SU-DHL-6 (cell line): ENCODE measurements around the gene GRB10.

Experiments
- H2AFZ ChIP-seq: fragments of 200-600 bp; sonication (generic); 2 replicates; pipeline ENCODE4 v1.6.1; 2014; ENCODE audit warnings: low read depth, mild to moderate bottlenecking, moderate library complexity, mixed read lengths, antibody characterized with exemption, low read length; ENCODE audit not compliant: severe bottlenecking
- H3F3A ChIP-seq: fragments of 200-600 bp; shearing (Covaris generic); 2 replicates; pipeline ENCODE4 v1.6.0; 2016; ENCODE audit warnings: antibody characterized with exemption, mild to moderate bottlenecking; ENCODE audit not compliant: insufficient read depth
- H3K27ac ChIP-seq: fragments of 200-600 bp; sonication (generic); 2 replicates; pipeline ENCODE4 v1.5.1; 2016; ENCODE audit warnings: low read depth, mild to moderate bottlenecking, low read length, moderate library complexity, mixed read lengths
- H3K27me3 ChIP-seq: fragments of 200-600 bp; sonication (generic), shearing (Covaris generic); 2 replicates; pipeline ENCODE4 v1.6.0; 2014; ENCODE audit warnings: mild to moderate bottlenecking, low read length
- H3K36me3 ChIP-seq: fragments of 200-600 bp; sonication (generic); 2 replicates; pipeline ENCODE4 v1.6.1; 2014; ENCODE audit warnings: mild to moderate bottlenecking, low read length, mixed read lengths
- H3K4me2 ChIP-seq: fragments of 300-600, 200-600 bp; shearing (Covaris generic), sonication (generic); 2 replicates; pipeline ENCODE4 v1.6.0; 2014; ENCODE audit warnings: low read length, low read depth, mild to moderate bottlenecking; ENCODE audit not compliant: poor library complexity, severe bottlenecking
- H3K4me3 ChIP-seq: fragments of 200-600 bp; sonication (generic); 2 replicates; pipeline ENCODE4 v1.5.1; 2014; ENCODE audit warnings: antibody characterized with exemption, low read length, mild to moderate bottlenecking, mixed read lengths; ENCODE audit not compliant: insufficient read depth, poor library complexity, severe bottlenecking
- H3K79me2 ChIP-seq: fragments of 200-600 bp; sonication (generic); 2 replicates; pipeline ENCODE4 v1.6.1; 2014; ENCODE audit warnings: mild to moderate bottlenecking, low read length, moderate library complexity; ENCODE audit not compliant: insufficient read depth
- H3K9ac ChIP-seq: fragments of 200-600 bp; sonication (generic); 2 replicates; pipeline ENCODE4 v1.7.0; 2014; ENCODE audit warnings: mild to moderate bottlenecking, low read length
- H3K9me2 ChIP-seq: fragments of 200-600 bp; sonication (generic); replicated peaks from 2 replicates; pipeline ENCODE4 v1.6.1; 2014; ENCODE audit warnings: low read length; ENCODE audit not compliant: insufficient read depth
- H3K9me3 ChIP-seq: fragments of 200-600 bp; sonication (generic); 2 replicates; pipeline ENCODE4 v1.6.1; 2014; ENCODE audit warnings: low read length, mixed read lengths; ENCODE audit not compliant: insufficient read depth
- H4K20me1 ChIP-seq: fragments of 200-600 bp; sonication (generic); 2 replicates; pipeline ENCODE4 v1.6.1; 2014; ENCODE audit warnings: low read depth, mild to moderate bottlenecking, antibody characterized with exemption, low read length, moderate library complexity, mixed read lengths
- EZH2phosphoT487 ChIP-seq: fragments of 200-600 bp; sonication (generic), shearing (Covaris generic); conservative IDR thresholded peaks from 2 replicates; pipeline ENCODE4 v1.6.1; 2018; ENCODE audit warnings: mild to moderate bottlenecking, antibody characterized with exemption, low read length, moderate library complexity, mixed read lengths
- TF ChIP-seq, protein P1 (sequence below): fragments of 200-600 bp; sonication (generic); IDR thresholded peaks from one replicate; pipeline ENCODE4 v1.5.1; 2017; ENCODE audit warnings: antibody characterized with exemption, mild to moderate bottlenecking, low read length, moderate library complexity; ENCODE audit not compliant: insufficient read depth, poor library complexity, severe bottlenecking

GRB10 gene

DNA sequence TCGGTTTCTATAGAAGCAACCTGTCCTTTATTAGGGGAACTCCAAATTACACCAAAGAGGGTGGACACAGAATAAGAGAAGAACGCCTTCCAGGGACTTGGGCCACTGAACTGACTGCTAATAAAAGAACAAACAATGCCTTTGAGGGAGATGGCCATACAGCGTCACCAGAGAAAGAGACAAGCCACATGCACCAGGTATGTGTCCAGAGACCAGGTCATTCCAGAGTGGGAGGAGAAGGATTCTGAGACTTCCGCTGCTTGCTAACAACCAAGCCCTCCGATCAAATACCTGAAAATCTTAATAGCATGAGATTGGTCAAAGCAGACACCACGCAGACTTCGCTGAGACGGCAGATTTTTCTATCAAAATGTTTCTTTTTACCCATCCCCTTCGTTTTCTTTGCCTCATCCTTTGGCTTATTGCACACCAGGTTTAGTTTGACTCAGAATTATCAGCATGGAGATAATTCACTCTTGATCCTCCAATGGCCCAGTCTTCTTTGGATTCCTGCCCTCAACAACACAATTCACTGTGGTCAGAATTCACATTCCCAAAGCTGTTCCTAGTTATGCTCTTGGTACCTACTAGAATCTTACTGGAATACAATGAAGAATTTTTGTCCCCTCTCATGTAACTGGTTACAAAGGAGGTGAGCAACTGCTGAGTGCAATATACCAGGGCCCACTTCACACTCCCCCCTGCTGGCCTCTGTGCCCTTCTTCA is 130.1 kb downstream of the GRB10 start:
- no peaks in the 10 kb centered on the region for H3K36me3 ChIP-seq
- no peaks in the 10 kb centered on the region for H3F3A ChIP-seq
- no peaks in the 10 kb centered on the region for H3K9me2 ChIP-seq
- H4K20me1 ChIP-seq, result no peaks in the 10 kb centered on the region
- H3K9ac ChIP-seq, result no peak overlapping the region
- no peak overlapping the region for H2AFZ ChIP-seq
- H3K4me2 ChIP-seq, result no peak overlapping the region
- H3K9me3 ChIP-seq, result no peaks in the 10 kb centered on the region
- H3K4me3 ChIP-seq, result no peak overlapping the region
- H3K79me2 ChIP-seq, result no peaks in the 10 kb centered on the region
- H3K27ac ChIP-seq, result no peak overlapping the region
- TF ChIP-seq, protein P1, sequence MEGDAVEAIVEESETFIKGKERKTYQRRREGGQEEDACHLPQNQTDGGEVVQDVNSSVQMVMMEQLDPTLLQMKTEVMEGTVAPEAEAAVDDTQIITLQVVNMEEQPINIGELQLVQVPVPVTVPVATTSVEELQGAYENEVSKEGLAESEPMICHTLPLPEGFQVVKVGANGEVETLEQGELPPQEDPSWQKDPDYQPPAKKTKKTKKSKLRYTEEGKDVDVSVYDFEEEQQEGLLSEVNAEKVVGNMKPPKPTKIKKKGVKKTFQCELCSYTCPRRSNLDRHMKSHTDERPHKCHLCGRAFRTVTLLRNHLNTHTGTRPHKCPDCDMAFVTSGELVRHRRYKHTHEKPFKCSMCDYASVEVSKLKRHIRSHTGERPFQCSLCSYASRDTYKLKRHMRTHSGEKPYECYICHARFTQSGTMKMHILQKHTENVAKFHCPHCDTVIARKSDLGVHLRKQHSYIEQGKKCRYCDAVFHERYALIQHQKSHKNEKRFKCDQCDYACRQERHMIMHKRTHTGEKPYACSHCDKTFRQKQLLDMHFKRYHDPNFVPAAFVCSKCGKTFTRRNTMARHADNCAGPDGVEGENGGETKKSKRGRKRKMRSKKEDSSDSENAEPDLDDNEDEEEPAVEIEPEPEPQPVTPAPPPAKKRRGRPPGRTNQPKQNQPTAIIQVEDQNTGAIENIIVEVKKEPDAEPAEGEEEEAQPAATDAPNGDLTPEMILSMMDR, result no peak
- TF ChIP-seq EZH2phosphoT487, result no peak
- no peaks in the 10 kb centered on the region; the same call in 1 of the 2 replicates for H3K27me3 ChIP-seq

DNA sequence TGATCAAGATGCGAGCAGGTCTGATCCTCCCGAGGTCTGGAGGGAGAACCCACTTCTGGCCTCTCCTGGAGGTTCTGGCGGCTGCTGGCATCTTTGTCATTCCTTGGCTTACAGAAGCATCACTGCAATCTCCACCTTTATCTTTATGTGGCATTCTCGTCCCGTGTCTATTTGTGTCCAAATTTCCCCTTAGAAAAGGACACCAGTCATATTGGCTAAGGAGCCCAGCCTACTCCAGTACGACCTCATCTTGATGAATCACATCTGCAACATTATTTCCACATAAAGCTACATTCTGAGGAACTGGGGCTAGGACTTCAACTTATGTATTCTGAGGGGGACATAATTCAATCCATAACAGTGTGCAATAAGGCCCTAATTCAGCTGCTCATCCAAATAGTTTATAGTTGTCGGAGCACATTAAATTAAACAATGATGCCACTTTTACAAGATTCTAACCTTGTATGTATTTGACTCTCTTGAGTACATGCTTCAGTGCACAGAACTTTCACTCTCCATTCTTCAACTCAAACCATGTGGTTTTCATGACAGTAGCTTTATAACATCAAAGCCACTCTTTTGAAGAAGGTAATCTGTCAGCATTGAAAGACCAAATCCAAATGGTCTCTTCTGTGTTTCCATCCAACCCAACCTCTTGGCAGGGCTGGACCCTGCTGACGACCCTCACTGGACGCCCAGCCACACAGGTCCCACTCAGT is 131.3 kb downstream of the GRB10 start:
- Histone ChIP-seq H3K27ac (no peak overlapping the region), H3K79me2 (no peaks in the 10 kb centered on the region), H3K4me3 (no peak overlapping the region), H3F3A (no peaks in the 10 kb centered on the region), H3K9me2 (no peaks in the 10 kb centered on the region), H3K9me3 (no peaks in the 10 kb centered on the region), H2AFZ (no peak overlapping the region), H3K4me2 (no peak overlapping the region), H3K27me3 (no peaks in the 10 kb centered on the region; the same call in 1 of the 2 replicates), H3K36me3 (no peaks in the 10 kb centered on the region), H3K9ac (no peak overlapping the region), H4K20me1 (no peaks in the 10 kb centered on the region)
- TF ChIP-seq, protein P1, result no peak
- no peak for TF ChIP-seq EZH2phosphoT487

DNA sequence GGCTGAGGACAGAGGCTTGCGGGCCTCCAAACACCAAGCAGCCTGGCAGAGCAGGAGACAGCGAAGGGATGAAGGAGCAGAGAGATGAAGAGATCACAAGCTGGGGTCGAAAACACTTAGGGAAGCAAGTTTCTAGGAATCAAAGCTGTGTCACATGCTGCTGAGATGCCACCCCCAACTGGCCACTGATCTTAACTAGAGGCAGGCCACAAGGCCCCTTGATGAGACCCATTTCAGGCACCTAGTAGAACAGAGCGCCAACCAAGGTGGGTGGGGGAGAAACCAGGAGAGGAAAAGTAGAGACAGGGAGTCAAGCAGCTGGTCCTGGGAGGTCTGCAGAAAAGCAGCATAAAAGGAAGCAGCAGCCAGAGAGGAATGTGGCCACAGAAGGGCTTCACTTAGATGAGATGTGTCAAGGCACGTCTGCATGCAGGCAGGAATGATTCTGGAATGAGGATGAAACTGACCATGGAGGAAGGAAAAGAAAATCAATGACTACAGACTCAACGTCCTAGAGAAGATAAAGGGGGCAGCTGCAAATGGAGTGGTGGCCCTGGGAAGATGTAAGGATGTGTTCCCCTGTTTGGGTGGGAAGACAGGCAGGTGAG is 132.5 kb downstream of the GRB10 start:
- H2AFZ ChIP-seq, result no peak overlapping the region
- H3K36me3 ChIP-seq, result no peaks in the 10 kb centered on the region
- no peak overlapping the region for H3K4me3 ChIP-seq
- H3K9me3 ChIP-seq, result no peaks in the 10 kb centered on the region
- no peak for TF ChIP-seq EZH2phosphoT487
- TF ChIP-seq, protein P1, result no peak
- H4K20me1 ChIP-seq, result no peaks in the 10 kb centered on the region
- no peak overlapping the region for H3K27ac ChIP-seq
- H3K4me2 ChIP-seq, result no peak overlapping the region
- no peaks in the 10 kb centered on the region; the same call in 1 of the 2 replicates for H3K27me3 ChIP-seq
- no peak overlapping the region for H3K9ac ChIP-seq
- no peaks in the 10 kb centered on the region for H3K79me2 ChIP-seq
- no peaks in the 10 kb centered on the region for H3K9me2 ChIP-seq
- no peaks in the 10 kb centered on the region for H3F3A ChIP-seq
